ENCODE results near the gene RNF169.
"Not testable (repeated sequence)": the region's sequence is repeated elsewhere in the genome, so short reads cannot be mapped to it uniquely, and the experiment has no call there.

RNF169 gene

DNA sequence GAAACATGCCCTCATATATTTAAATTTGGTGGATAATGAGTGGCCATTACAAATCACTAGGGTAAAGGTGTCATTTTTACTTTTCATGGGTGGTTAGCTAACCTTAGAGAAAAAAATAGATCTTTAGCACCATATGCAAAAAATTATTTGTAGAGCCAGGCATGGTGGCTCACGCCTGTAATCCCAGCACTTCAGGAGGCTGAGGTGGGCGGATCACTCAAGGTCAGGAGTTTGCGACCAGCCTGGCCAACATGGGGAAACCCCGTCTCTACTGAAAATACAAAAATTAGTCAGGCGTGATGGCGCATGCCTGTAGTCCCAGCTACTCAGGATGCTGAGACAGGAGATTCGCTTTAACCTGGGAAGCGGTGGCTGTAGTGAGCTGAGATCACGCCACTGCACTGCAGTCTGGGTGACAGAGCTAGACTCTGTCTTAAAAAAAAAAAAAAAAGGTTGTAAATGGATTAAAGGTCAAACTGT is 19.6 kb downstream of the RNF169 start:
- DNase-seq (ENCODE audit: low read depth in 2 of 2), result not testable (repeated sequence)

DNA sequence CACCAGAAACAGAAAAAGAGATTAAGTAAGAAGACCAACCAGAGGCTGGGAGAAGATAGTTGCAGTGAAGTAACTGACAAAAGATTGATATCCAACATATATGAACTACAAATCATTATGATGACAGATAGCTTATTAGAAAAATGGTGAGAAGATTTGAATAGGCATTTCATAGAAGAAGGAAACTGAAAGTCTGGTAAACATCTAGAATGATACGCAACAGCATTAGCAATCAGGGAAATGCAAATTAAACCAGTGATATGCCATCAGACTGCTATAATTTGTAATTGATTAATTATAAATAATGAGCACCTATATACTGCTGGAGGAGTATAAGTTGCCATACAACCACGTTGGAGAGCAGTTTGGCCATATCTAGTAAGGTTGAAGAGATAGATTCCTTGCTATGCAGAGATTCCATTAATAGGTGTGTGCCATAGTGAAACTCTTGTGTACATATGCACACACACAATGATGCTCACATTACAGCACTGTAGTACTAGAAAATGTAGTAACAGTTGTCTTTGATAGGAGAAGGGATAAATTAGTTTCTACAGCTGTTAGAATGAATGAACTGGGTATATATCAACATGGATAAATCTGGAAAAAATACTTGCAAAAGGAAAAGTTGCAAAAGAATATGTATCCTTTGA is 20.5 kb downstream of the RNF169 start:
- no peak for DNase-seq (ENCODE audit: low read depth in 2 of 2)

DNA sequence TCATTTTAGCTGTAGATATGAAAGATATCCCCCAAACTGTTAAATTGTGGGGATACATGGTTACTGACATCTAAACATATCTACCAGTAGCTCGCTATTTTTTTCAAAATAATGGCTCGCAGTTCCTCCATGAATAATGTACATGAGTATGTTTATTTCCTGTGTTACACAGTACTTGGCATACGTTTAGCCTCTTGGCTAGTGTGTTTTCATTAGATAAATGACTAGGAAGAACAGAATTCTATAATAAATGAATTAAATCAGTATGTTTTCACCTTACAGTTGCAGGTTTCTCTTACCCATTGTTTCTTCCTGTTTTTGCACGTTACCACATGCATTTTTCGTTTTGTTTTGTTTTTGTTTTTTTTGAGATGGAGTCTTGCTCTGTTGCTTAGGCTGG is 21.8 kb downstream of the RNF169 start:
- DNase-seq (ENCODE audit: low read depth in 2 of 2), result no peak

DNA sequence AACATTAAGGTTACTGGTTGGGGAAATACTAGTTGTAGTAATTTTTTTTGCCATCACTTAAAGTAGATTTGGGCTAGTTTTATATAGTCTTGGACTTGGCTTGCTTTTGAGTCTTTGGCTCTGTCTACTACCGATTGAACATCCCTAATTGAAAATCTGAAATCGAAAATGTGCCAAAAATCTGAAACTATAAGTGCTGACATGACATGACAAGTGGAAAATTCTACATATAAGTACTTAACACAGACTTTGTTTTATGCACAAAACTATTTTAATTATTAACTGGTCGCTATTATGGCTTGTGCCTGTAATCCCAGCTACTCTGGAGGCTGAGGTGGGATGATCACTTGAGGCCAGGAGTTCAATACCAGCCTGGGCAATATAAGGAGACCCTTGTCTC is 22.5 kb downstream of the RNF169 start:
- DNase-seq (ENCODE audit: low read depth in 2 of 2), result no peak

DNA sequence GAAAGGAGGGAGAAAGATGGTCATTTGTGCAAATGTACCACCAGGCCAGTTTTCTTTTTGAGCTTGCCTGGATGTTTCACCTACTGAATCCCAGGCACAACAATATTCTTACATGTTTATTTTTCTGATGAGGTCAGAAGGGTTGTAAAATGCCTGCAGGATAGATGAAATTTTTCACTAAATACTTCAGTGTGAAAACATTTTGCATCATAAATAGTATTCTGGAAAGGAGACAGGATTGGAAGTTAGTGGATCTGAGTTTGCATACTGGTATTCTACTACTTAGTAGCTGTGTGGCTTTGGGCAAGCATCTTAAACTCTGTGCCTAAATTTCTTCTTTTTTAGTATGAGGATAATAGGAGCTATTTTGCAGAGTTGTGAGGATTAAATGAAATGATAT is 24.8 kb downstream of the RNF169 start:
- DNase-seq (ENCODE audit: low read depth in 2 of 2), result no peak

DNA sequence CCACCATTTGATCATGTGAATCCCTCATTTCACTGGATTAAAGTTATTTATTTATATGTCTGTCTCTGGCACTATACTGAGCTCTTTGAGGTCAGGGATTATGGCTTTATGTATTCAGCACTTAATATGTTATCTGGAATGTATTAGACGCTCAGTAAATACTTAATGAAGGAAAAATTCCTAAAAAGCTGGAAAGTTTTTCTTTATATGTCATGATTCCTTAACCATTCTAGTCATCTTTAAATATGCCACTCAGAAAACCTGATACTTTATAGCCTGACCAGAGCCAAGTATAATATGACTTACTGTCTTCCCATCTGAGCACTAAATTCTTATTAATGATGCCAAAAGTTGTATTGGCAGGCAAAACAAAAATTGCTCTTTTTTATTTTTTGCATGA is 27.1 kb downstream of the RNF169 start:
- no peak for DNase-seq (ENCODE audit: low read depth in 2 of 2)

DNA sequence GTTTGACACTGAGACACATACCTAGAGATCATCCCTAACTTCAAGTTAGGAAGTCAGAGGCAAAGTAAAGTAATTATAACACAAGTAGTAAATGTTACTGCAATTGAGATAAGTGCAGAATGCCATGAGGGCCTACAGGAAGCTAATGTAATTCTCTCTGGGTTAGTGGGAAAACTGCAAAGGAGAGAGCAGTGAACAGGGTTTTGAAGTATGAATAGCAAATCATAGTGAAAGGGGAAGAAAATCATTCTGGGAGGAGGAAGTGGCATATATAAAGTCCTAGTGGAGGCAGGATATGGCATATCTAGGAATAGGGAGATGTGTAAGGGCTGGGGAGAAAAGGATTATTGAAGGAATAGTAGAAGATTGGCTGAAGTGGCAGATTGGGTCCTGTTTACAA is 27.9 kb downstream of the RNF169 start:
- DNase-seq (ENCODE audit: low read depth in 2 of 2), result no peak

DNA sequence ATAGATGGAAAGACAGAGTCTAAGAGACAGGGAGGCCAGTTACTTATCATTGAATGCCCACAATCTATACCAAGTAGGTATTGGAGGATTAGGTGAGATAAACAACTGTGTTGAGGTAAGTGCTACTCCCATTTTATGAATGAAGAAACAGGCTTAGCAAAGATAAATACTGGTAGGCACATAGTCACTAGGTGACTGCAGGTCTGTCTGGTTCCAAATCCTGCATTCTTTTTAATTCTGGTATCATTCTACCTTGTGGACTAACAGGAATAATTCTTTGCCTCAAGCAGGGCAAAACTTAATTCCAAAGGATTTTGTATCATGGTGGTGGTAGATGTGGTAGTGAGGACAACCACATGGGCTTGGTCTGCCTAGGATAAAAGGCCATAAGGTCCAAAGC is 28.4 kb downstream of the RNF169 start:
- DNase-seq (ENCODE audit: low read depth in 2 of 2), result no peak

DNA sequence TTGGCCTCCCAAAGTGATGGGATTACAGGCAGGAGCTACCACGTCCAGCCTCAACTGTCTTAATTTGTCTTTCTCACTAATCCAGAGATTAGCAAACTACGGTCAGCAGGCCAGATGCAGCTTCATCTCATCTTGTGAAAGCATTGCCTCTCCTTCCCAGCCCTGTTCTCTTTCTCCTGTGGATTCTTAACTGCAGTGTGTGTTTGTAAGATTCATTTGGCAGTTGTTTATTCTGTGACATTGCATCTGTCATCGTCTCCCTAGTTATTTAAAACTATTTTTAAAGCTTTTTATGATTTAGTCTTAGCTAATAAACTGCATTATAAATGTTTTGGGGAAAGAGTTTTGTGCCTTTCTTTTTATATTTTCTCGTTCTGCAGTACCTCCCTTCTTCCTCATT is 29.2 kb downstream of the RNF169 start:
- no peak for DNase-seq (ENCODE audit: low read depth in 2 of 2)

DNA sequence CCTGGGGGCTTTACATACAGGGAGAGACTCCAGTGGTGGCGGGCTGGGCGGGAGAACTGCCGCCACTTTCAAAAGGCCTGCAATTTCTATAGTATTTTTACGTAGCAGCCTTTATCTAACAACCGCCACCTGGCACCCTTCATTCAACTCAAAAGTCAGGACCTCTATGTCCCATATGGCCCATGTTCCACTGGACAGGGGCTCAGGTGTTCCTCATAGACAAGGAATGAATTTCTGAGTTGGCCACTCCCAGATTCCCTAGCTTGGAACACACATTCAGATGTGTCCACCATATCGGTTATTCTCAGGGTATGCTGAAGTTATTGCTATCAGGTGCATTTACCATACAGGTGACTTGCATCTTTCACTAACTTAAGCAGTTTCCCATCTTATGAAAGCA is 29.9 kb downstream of the RNF169 start:
- no peak for DNase-seq (ENCODE audit: low read depth in 2 of 2)

DNA sequence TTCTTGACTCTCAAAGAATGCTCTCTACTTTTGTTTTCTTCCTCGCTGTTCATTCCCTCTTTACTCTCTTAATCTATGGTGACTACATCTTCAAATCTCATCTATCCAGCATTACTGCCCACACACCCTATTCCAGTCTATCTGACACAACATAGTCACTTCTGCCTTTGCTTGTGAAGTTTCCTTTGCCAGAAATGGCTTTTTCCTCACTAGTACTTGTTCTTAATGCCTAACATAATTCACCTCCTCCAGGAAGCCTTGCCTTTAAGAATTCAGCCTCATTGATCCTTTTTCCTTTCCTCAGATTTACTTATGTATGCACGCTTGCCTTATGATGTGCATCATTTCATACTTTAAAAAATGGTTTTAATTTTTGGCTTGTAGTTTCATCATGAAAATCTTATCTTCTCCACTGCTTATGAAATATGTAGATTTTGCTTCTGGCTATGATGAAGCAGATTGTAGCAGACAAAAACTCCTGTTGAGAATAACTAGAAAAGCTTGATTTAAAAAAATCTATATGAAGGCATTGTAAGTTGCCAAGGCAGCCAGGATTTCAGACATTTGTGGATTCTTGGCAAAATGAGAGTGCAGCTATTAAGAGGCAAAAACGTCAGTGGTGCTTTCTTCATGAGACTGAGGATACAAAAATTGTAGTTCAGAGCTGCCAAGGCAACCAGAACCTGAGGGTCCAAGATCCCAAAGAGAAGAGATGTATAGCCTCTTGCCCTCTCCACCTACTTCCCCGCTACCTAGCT is 31.8 kb downstream of the RNF169 start:
- no peak for DNase-seq (ENCODE audit: low read depth in 2 of 2)

DNA sequence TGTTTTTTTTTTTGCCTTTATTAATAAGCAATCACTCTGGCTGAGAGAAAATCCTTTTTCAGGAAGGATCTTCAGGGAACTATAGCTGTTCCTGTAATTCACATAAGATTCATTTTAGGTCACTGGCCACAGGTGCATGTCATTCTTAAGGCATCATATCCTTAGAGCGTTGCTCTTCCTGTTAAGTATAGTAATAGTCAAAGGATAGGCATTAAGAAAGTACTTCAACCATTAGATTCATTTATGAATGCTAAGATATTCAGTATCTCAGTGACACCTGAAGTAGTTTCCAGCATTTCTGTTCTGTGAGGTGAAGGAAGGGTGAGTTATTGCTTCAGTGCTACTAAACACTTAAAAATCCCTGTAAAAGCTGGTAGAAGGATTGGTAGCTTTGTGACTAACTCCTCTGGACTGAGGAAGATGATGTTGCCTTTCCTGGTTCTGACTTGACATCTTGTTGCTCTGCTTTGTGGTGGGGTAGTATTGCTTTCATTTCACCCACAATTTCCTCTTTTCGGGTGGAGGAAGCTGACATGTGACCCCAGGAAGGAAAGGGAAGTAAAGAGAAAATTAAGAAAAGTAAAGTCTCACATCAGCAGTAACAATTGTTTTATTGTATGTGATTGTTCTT is 34.7 kb downstream of the RNF169 start:
- DNase-seq (ENCODE audit: low read depth in 2 of 2), result peak in 1 of 2 donors; percentile 9

DNA sequence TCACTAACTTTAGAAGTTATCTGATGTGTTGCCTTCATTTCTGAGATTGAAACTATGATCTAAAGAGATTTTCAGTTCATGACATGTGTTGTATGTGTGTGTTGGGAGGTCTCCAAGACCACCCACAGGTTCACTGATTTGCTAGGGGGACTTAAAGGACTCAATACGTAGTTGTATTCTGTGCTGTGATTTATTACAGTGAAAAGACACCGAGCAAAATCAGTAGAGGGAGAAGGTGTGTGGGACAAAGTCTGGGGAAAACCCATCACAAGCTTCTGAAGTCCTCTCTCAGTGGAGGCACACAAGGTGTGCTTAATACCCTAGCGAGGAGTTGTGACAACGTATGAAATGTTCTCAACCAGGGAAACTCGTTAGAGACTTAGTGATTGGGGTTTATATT is 35.6 kb downstream of the RNF169 start:
- no peak for DNase-seq (ENCODE audit: low read depth in 2 of 2)

DNA sequence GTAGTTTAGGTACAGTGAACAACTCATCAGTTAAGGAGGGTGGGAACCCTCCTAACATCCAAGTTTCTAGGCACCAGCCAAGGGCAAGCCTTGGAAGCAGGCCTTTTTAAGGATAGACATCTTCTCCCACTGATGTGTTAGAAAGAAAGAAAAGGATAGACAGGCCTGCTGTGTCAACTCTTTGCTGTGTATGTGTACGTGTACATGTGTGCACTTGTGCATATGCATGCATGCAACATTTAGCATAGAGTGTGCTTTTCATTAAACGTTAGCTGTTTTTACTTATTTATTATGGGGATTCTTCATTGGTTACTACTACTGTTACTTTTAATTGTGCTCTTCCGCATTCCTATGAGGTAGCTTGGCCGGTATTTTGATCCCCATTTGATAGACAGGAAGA is 36.1 kb downstream of the RNF169 start:
- DNase-seq (ENCODE audit: low read depth in 2 of 2), result no peak

DNA sequence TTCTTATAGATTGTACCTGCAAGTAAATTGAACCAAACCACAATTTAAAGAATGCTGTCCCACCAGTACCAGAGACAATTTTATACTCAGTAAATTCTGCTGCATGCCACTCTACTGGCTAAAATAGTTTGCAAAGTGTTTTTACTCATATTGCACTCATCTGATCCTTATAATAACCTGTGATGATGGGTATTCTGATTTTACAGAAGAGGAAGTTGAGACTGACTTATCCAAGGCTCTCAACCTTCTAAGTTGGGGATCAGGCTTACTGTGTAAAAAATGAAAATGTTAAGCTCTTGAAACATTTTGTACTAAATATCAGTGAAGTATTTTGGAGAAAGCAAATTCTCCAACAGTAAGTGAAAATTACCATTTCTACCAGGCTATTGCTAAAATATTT is 37.9 kb downstream of the RNF169 start:
- DNase-seq (ENCODE audit: low read depth in 2 of 2), result no peak

DNA sequence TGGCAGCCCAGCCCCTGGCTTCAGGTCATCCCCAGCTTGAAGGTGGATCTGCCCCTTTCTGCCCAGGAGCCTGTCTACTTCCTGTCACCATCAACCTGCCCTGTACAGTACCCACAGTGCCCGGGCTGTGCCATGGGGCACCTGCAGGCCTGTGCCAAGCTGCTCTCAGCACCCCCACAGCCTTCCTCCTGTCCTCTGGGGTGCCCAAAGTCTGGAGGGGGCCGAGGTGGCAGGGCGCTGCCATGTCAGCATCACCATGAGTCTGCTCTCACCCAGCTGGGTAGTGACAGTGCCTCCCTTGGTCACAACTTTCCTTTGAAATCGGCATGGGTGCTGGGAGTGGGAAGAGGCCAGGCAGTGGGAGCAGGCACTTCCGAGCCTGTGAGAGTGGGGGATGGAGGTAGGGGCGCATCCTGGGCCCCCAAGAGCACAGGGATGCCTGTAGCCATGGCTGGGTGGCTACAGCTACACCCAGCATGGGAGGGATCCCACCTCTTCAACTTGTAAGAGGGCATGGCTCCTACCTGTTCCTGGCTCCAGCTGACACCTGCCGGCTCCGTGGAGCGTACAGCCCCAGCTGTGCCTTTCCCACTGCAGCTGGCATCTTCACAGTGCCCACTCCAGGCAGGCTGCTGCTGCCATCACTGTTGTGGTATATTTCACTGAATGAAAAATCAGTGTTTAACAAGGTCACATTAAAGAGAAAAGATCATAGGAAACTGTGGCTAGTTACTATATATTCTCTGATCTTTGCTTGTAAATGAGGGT is 42.9 kb downstream of the RNF169 start:
- DNase-seq (ENCODE audit: low read depth in 2 of 2), result no peak

DNA sequence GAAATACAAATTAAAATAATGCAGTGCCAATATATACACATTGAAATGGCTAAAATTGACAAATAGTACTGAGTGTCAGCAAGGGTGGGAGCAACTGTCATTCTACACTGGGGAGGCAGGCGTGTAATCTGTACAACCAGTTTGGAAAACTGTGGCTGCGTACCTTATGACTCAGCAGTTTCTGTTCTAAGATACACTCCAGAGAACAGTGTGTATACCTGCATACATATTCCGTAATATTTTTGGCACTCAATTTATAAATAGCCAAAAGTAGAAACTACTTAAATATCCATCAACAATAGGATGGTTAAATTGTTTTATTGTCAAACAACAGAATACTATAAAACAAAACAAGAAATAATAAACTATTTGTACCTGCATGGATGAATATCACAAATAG is 57.6 kb downstream of the RNF169 start:
- DNase-seq (ENCODE audit: low read depth in 2 of 2), result no peak

DNA sequence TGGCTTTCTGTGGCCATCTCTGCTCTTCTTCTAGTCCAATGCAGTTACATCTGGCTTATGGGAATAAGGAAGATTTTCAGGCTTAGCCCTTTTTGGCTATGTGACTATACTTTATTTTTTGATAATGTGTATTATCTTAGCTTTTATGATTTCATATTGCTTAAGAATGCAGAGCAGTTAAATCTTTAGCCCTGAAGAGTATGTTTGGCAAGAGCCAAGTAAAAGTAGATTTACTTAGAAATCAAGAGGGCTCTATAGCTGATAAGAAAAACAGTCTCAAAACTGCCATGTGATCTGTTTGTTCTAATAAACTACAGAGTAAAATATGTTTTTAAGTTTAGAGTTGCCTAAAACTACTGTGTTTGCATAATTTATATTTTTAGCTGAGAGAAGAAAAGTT is 61.2 kb downstream of the RNF169 start:
- no peak for DNase-seq (ENCODE audit: low read depth in 2 of 2)

DNA sequence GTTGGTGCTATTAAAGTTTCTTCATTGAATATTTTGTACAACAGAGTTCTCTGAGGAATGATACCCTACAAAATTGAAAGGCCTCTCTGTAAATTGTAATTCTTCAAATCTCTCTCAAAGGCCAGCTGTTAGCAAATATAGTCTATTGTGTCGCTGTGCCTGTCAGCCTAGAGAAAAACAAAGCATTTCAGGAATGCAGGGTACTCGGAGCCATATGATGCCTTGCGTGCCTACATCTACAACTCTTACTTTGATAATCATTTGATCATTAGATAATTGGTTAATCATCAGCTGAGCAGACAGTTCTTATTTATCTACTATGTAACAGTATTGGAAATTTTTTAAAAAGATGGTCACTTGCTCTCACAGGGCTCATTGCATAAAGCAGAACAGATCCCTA is 67.3 kb downstream of the RNF169 start:
- no peak for DNase-seq (ENCODE audit: low read depth in 2 of 2)

DNA sequence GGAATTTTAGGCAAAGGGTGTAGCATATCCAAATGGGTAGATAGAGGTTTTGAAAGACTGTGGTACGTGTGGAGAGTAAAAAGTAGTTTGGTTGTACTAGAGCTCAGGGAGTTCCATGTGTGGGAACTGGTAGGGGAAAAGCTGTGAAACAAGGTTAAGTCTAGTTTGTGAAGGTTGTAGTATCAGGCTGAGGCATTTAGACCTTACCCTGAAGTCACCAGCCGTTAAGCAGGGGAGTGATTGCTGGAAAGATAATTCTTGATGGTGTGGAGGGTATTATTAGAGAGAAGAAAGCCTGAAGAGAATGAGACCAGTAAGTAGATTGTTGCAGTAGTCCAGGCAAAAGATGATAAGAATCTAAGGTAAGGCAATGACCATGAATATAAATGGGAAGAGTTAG is 68.0 kb downstream of the RNF169 start:
- no peak for DNase-seq (ENCODE audit: low read depth in 2 of 2)

DNA sequence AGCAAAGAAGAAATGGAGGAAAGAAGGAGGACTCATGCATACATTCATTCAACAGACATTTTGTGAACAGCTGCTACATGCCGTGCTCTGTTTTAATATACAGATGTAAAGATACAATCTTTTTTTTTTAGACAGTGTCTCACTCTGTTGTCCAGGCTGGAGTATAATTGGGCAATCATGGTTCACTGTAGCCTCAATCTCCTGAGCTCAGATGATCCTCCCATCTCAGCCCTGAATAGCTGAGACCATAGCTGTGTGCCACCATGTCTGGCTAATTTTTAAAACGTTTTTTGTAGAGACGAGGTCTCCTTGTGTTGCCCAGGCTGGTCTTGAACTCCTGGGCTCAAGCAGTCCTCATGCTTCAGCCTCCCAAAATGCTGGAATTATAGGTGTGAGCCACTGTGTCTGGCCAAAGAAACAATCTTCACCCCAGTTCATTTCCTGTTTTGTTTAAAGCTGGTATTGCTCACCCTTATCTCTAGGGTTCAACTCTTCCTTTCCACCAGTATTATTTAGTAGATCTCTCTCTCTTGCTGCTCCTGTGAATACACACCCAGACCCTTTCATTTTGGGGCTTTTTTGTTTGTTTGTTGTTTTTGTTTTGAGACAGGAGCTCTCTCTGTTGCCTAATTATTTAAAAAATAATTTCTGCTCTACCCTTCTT is 69.8 kb downstream of the RNF169 start:
- no peak for DNase-seq (ENCODE audit: low read depth in 2 of 2)

DNA sequence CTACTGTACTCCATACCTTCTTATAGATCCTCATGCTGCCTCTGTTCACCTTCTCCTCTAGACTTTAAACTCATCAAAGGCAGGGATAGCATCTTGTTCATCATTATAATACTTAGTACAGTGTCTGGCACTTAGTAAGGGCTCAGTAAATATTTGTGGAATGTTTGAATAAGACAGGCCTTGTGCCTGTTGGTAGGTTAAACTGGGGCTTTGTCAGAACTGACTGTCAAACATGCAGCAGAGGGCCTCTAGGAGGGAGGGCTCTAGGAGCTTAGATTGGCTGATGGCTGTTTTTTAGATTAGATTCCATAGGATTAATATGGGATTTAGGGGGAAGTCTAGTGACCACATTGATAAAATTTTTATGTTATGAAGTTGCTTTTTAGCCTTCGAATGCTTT is 70.8 kb downstream of the RNF169 start:
- no peak for DNase-seq (ENCODE audit: low read depth in 2 of 2)

Measured in stimulated activated CD8-positive, alpha-beta memory T cell treated with anti-CD3 and anti-CD28 coated beads, Interleukin-7, amount 100 ng/mL, for 4 hours (primary cell).